ENCODE measurements around the gene KAT2A.
"Not testable (repeated sequence)": the region's sequence is repeated elsewhere in the genome, so short reads cannot be mapped to it uniquely, and the experiment has no call there.

The KAT2A gene

DNA sequence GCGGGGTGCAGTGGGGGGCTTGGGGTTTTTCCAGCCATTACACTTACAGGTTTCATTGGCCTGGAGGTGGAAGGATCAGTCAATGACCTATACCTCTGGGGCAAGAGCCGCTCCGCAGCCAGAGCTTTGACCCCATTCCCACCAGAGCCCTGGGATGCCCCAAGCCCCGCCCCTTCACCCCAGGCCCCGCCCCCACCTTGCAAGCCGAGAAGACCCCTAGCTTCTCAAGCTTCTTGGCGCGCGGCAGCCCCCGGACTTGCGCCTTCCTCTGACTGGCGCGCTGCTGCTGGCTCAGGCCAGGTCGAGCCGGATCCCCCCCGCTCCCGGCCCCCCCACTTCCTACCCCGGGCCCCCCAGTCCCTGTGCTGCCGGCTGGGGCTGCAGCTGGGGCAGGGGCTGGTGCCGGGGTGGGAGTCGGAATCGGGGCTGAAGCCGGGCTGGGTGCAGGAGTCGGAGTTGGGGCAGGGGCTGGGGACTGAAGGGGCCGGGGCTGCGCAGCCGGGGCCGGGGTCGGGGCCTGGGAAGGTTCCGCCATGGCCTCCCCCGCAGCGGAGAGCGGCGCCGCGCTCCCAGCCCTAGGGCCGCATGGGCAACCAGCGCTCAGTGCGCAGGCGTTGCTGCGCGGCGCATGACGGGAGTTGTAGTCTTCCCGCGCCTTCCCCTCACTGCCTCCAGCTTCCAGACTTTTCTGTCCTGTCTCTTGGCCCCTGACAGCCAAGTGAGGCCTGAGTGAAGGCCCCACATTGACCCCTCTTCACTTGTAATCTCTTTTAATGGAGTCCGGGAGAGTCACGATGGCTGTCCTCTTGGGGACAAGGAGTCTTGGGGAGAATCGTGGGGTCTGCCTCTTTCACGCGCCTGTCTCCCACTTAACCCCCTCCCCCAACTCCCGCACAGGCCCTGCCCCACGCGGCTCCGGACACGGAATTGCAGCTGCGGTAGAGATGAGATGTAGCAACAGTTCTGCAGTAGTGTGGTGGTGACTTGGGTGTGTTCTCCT, at the start of gene KAT2A:
Gene KAT2A (minus strand): TSS at position 598 of the 1,000 bp plus-strand sequence. CDS start 63 bp downstream, at position 535.
- DNase-seq: peak; percentile 72 to 78

GRCh38 chr17:42169351-42169750, 48.2 kb upstream of the KAT2A start:
- no peak for DNase-seq

GRCh38 chr17:42167807-42168206, 46.6 kb upstream of the KAT2A start:
- DNase-seq: no peak

GRCh38 chr17:42166196-42166763, 45.1 kb upstream of the KAT2A start:
- DNase-seq: no peak

GRCh38 chr17:42165751-42166150, 44.6 kb upstream of the KAT2A start:
- DNase-seq: no peak

GRCh38 chr17:42163696-42164407, 42.7 kb upstream of the KAT2A start:
- no peak for DNase-seq

DNA sequence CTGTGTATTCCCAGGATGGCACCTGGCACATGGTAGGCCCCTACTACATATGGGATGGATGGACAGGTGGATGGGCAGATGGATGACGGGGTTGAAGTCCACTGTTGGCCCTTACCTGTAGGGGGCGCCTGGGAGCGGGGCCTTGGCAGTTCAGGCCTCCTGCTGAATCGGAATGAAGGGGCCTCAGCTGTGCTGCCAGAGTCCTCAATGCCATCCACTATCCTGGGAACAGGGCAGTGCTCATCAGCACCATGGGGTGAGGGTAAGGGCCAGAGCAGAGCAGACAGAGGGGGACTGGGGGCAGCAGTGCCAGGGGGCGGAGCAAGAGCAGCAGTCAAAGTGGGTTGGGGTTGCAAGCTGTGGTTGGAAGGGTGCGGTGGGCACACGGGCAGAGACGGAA, 41.9 kb upstream of the KAT2A start:
- DNase-seq: peak; percentile 23 to 31

DNA sequence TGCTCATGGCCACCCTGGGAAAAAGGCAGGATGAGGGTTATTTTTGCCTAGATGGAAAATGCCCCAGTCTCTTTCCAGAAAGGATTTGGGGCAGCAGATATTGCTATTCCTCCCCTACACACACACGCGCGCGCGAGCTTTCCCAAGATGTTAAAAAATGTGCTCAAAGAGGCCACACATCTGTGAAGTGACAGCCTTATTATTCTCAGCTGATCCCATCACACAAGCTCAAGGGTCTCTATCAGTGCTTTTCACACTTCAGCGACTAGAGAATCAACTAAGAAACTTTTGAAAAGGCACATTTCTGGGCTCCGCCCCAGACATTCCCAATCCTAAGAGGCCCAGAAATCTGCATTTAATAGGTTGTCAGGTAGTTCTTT, 39.4 kb upstream of the KAT2A start:
- DNase-seq: no peak

DNA sequence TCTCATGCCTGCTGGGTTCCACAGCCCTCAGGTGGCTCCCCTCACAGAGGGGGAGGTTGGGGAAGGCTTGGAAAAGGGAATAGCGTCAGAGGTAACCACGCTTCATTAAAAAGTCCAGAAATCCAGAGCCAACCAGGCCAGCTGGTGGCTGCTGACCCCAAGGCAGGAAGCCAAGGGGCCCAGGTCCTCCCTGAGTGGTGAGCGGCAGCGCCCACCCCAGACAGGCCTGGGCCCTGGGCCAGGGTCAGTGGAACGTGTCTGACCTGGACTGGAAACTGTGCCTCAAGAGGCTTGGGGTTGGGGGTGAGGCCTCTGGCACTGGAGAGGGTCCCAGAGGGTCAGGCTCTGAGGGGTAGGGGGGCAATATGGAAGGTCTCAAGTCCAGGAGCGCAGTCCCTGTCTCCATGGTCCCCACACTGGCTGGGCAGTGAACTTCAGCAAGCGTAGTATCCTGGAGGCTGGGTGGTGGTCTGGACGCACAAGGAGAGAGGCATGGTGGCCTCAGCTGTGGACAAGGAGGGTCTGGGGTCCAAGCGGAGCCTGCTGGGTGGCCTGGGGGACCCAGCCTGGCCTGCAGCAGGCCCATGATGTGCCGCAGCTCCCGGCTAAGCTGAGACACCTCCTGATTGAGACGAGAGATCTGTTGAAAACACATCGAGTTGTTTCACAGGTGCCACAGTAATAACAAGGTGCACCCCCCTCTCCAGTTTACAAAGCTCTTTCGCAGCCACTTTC, 38.8 kb upstream of the KAT2A start:
- DNase-seq: no peak

- DNase-seq: no peak
Measured at GRCh38 chr17:42155614-42156045, 34.5 kb upstream of the KAT2A start.

DNA sequence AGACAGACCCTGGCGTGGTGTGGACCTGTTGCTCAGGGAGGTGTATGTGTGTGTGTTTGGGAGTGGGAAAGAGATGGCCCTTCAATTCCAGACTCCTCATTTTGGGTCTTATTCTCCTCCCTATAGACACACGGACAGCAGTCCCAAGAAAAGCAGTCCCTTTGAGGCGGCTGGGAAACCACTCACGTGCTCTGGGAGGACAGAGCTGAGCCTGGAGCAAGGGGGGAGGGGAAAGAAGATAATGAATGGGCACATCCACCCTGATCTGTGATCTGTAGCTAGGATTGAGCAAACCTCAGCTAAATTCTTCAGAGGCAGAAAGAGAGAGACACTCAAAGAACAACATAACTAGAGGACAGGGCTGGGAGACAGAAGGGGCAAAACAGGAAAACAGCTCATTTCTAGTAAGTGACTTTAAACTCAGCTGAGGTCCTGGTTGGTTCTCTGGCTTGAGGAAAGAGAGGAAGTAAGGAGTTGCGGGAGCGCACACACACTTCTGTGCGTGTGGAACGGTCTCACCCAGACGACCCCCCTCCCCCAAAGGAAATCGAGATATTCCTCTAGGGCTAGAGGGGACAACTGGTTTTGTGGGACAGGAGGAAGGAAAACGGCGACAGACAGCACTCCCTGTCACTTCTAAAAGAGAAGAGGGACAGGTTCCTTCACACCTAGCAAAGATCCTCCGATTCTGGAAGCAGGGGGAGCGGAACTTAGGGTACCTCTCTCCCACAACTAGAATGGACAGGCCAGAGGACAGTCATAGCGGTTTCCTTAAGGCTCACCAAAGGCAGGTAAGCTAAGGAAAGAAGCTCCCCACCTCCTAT, 33.0 kb upstream of the KAT2A start:
- no peak for DNase-seq

DNA sequence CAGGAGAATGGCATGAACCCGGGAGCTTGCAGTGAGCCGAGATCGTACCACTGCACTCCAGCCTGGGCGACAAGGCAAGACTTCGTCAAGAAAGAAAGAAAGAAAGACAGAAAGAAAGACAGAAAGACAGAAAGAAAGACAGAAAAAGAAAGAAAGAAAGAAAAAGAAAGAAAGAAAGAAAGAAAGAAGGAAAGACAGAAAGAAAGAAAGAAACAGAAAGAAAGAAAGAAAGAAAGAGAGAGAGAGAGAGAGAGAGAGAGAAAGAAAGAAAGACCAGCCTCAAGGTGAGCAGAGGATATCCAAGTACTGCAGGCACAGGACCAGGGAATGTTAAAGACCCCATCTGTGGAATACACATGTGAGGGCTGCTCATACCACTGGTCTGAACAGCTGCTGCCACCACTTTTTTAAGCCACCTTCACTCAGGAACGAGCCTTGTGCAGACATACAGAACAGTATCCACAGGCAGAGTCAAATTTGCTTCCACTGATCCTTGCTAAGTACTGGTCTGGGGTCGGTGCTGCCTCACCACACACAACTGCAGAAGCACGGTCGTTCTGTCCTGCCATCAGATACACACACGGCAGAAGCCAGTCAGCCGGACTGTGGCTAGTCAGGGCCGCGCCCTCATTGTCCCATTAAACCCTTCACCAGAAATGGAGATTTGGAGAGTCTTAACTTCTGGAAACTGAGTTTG, 25.9 kb upstream of the KAT2A start:
- no peak for DNase-seq

- not testable (repeated sequence) for DNase-seq
Measured at GRCh38 chr17:42143138-42143537, 22.0 kb upstream of the KAT2A start.

- DNase-seq: no peak
Measured at GRCh38 chr17:42142371-42142896, 21.3 kb upstream of the KAT2A start.

GRCh38 chr17:42141382-42141781, 20.2 kb upstream of the KAT2A start:
- no peak for DNase-seq

DNA sequence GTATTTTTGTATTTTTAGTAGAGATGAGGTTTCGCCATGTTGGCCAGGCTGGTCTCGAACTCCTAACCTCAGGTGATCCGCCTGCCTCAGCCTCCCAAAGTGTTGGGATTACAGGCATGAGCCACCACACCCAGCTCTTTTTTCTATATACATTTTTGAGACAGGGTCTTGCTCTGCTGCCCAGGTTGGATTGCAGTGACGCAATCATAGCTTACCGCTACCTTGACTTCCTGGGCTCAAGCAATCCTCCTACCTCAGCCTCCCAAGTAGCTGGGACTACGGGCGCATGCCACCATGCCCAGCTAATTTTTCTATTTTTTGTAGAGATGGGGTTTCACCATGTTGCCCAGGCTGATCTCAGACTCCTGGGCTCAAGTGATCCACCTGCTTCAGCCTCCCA, 19.5 kb upstream of the KAT2A start:
- DNase-seq: not testable (repeated sequence)

GRCh38 chr17:42138749-42139492, 17.8 kb upstream of the KAT2A start:
- DNase-seq: no peak

GRCh38 chr17:42136654-42137051, 15.5 kb upstream of the KAT2A start:
- DNase-seq: no peak

GRCh38 chr17:42135664-42136653, 14.8 kb upstream of the KAT2A start:
- no peak for DNase-seq

Measured in activated CD4-positive, alpha-beta T cell treated with anti-CD3 and anti-CD28 coated beads for 4 hours (primary cell).